Measurements from ENCODE around the gene TECPR2. TPM values are rescaled to one million over a fixed set of nuclear protein-coding genes. Genes with fewer than 3 reads are reported as not detected.
A peak's percentile ranks its signal among the peaks of the same experiment; 100 is the strongest.

TECPR2 gene
- total and polyA plus RNA-seq, 2 of the 13 experiments (the other 11 are each of a cell fraction or from before 2014, with no cell fraction given), result 3.5 to 5.7 TPM

GRCh38 chr14:102516531-102517391 is 154.0 kb downstream of the TECPR2 start:
- WGBS (ENCODE audit: low lambda C conversion rate), result 20% methylated on average over 1 of the region's 95 CpGs
- H3K9me3 ChIP-seq (ENCODE audit: low read length), result no peaks in the 10 kb centered on the region
- no peak overlapping the region; the same call in 1 of the 2 replicates for H3K9ac ChIP-seq (ENCODE audit: insufficient read depth, low read depth, low read length)
- peak overlapping the region; percentile 76 for H3K4me2 ChIP-seq (ENCODE audit: low read depth, low read length)
- intact Hi-C loops (cut with micrococcal nuclease; ENCODE audit: unreplicated experiment), result loop anchor here (1.0 to 5.0 kb wide), 2 partner anchors 78 to 199 kb away; partner anchors contain the start of gene ZNF839
- ChIA-PET POLR2A (interaction anchor here (0.6 to 1.5 kb wide), 3 partner anchors 9 to 74 kb away, joined by 3 to 5 read pairs (median 4); no protein-coding TSS in a partner anchor), CTCF (ENCODE audit: low intra/inter-chr PET ratio, low total read pairs) (interaction anchor here (3.8 kb wide), 1 partner anchor 79 kb away, joined by 59 read pairs; no protein-coding TSS in a partner anchor)
- no peaks in the 10 kb centered on the region for H3K79me2 ChIP-seq (ENCODE audit: insufficient read depth, low read length)
- H3K4me3 ChIP-seq (replicated peaks in 1 of 3; ENCODE audit: insufficient read depth in 1 of 3, low read depth in 2 of 3, low read length in 3 of 3), result peak overlapping the region; percentile 53 to 80 (median 59)
- peaks cover 51% of the 10 kb centered on the region for H3K4me1 ChIP-seq (ENCODE audit: insufficient read depth, low read length)
- H2AFZ ChIP-seq (ENCODE audit: low read length), result no peak overlapping the region
- DNase-seq (ENCODE audit: low spot score), result peak; percentile 44
- H3K27ac ChIP-seq (ENCODE audit: extremely low read length, insufficient read depth, low read length), result no peak overlapping the region
- no peaks in the 10 kb centered on the region for H4K20me1 ChIP-seq (ENCODE audit: insufficient read depth, low read length)
- in situ Hi-C loops (cut with HindIII; ENCODE audit: extremely low pct_ligation_motif_present, low pct_unique_long_range_greater_than_20kb), result loop anchor here (5.0 kb wide), 1 partner anchor 79 kb away; no protein-coding TSS in a partner anchor
- FAIRE-seq, result no peak
- H3K36me3 ChIP-seq (replicated peaks in 1 of 2; ENCODE audit: control insufficient read depth in 1 of 2, insufficient read depth in 2 of 2, low read length in 2 of 2), result no peaks in the 10 kb centered on the region
- ATAC-seq, result peak; percentile 84
- no TSS peak for BruUV-seq (replicated peaks)
- no peaks in the 10 kb centered on the region for H3K27me3 ChIP-seq (ENCODE audit: control insufficient read depth in 1 of 2, insufficient read depth in 2 of 2, low read length in 2 of 2)
- TF ChIP-seq SP5 (CRISPR knock-in tag; IDR thresholded peaks at IDR 0.05; ENCODE audit: borderline replicate concordance, low read depth) (no peak), GTF3A (CRISPR knock-in tag; conservative IDR thresholded peaks at IDR 0.05) (0 out of 2 replicates have a peak, but pooled peaks have one; percentile 81), ZBTB1 (CRISPR knock-in tag; IDR thresholded peaks at IDR 0.05; ENCODE audit: borderline replicate concordance) (no peak), TMF1 (CRISPR knock-in tag; IDR thresholded peaks at IDR 0.05; ENCODE audit: low read depth) (no peak), ATF7 (IDR thresholded peaks at IDR 0.05) (no peak), ATF7 (CRISPR knock-in tag; IDR thresholded peaks at IDR 0.05) (no peak), YEATS2 (CRISPR knock-in tag; IDR thresholded peaks at IDR 0.05; ENCODE audit: borderline replicate concordance) (no peak), NKX3-1 (CRISPR knock-in tag; IDR thresholded peaks at IDR 0.05) (no peak), ZNF574 (CRISPR knock-in tag; IDR thresholded peaks at IDR 0.05) (peak; percentile 64), ZNF33B (CRISPR knock-in tag; IDR thresholded peaks at IDR 0.05) (0 out of 2 replicates have a peak, but pooled peaks have one; percentile 62), KDM3A (CRISPR knock-in tag; IDR thresholded peaks at IDR 0.05; ENCODE audit: low read depth) (peak; percentile 89; the same call in 1 of the 2 replicates), ZNF619 (CRISPR knock-in tag; IDR thresholded peaks at IDR 0.05) (0 out of 2 replicates have a peak, but pooled peaks have one; percentile 24), HMGXB4 (CRISPR knock-in tag; IDR thresholded peaks at IDR 0.05; ENCODE audit: borderline replicate concordance in 1 of 2, low read depth in 1 of 2) (peak; percentile 81 to 91), ZNF382 (CRISPR knock-in tag; IDR thresholded peaks at IDR 0.05; ENCODE audit: borderline replicate concordance) (no peak), ZBTB44 (CRISPR knock-in tag; IDR thresholded peaks at IDR 0.05) (no peak), KLF9 (CRISPR knock-in tag; IDR thresholded peaks at IDR 0.05; ENCODE audit: low read depth) (no peak)
